ENCODE measurements around the gene PTGDR. TPM values are rescaled to one million over a fixed set of nuclear protein-coding genes. Genes with fewer than 3 reads are reported as not detected.

The PTGDR gene
- total and polyA plus RNA-seq, 11 donors = 0.33 to 2.5 (median 0.88) TPM

DNA sequence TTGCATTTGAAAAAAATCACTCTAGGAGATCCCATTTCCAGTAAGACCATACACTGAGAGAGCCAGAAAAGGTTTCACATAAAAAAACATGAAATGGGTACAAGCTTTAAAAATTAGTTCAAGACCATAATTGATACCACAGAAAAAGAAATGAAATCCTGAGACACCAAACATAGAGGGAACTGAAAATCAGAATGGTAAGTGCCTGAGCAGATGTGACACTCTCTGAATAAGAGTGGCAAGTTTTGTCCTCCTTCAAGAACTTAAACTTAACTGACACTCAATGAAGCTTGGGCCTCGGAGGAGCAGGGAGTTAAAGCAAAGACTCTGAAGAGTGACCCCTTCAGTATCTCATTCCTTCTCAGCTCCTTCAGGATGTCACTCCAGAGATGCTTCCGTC, 23.2 kb upstream of the PTGDR start:
- no peak for ATAC-seq
- H3K36me3 ChIP-seq = no peaks in the 10 kb centered on the region
- no peak overlapping the region for H3K4me3 ChIP-seq
- intact Hi-C loops (cut with DNase I) = no loop called here
- 69 to 77% (median 71%) methylated on average over 2 of the region's 2 CpGs for WGBS, 4 donors
- no peak for DNase-seq
- no peaks in the 10 kb centered on the region for H3K9me3 ChIP-seq
- no peaks in the 10 kb centered on the region for H3K4me1 ChIP-seq
- TF ChIP-seq, protein P1, sequence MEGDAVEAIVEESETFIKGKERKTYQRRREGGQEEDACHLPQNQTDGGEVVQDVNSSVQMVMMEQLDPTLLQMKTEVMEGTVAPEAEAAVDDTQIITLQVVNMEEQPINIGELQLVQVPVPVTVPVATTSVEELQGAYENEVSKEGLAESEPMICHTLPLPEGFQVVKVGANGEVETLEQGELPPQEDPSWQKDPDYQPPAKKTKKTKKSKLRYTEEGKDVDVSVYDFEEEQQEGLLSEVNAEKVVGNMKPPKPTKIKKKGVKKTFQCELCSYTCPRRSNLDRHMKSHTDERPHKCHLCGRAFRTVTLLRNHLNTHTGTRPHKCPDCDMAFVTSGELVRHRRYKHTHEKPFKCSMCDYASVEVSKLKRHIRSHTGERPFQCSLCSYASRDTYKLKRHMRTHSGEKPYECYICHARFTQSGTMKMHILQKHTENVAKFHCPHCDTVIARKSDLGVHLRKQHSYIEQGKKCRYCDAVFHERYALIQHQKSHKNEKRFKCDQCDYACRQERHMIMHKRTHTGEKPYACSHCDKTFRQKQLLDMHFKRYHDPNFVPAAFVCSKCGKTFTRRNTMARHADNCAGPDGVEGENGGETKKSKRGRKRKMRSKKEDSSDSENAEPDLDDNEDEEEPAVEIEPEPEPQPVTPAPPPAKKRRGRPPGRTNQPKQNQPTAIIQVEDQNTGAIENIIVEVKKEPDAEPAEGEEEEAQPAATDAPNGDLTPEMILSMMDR (IDR thresholded peaks at IDR 0.05) = no peak
- no peak for TF ChIP-seq POLR2A (IDR thresholded peaks at IDR 0.05)
- no peak overlapping the region for H3K27ac ChIP-seq
- peaks cover 0 to 3% (median 0%) of the 10 kb centered on the region in 9 donors for H3K27me3 ChIP-seq

DNA sequence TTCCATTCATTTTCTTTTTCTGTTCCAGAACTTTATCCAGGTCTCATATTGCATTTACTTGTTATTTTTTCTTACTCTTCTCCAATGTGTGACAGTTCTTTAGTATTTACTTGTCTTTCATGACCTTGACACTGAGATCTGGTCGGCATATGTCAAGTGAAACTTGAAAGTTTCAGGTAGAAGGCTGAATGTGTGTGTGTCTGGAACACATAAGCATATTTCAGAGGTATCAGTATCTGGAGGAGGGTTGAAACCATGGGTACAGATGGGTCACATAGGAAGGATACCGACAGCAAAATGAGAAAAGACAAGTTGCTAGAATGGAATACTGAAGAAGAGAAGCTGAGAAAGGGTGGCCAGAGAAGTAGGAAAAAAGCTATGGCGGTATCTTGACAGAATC, 22.5 kb upstream of the PTGDR start:
- Histone ChIP-seq H3K4me3 (no peak overlapping the region), H3K9me3 (no peaks in the 10 kb centered on the region), H3K36me3 (no peaks in the 10 kb centered on the region), H3K4me1 (no peaks in the 10 kb centered on the region), H3K27ac (no peak overlapping the region), H3K27me3 (peaks cover 0 to 3% (median 0%) of the 10 kb centered on the region in 9 donors)
- no peak for ATAC-seq
- no peak for DNase-seq
- intact Hi-C loops (cut with DNase I) = no loop called here
- TF ChIP-seq, protein P1 (IDR thresholded peaks at IDR 0.05) = no peak
- no peak for TF ChIP-seq POLR2A (IDR thresholded peaks at IDR 0.05)
- 90 to 94% (median 92%) methylated on average over 3 of the region's 3 CpGs for WGBS, 4 donors

DNA sequence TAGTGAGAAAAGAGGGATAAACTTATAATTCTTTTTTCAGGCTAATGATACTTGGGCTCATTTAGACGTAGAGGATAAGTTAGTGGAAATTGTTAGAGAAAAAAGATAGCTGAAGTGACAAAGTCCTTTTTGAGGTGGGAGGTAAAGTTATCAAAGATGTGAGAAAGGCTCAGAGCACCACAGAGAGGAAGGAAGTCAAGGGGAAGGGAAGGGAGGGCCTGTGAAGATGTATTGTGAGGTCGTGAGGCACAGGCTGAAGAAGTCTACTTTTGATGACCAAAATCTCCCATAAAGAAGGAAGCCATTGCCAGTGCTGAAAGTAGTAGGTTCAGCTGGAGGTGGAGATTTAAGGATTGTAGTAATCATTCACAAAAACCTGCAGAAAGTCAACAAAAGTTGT, 19.4 kb upstream of the PTGDR start:
- no peaks in the 10 kb centered on the region for H3K9me3 ChIP-seq
- intact Hi-C loops (cut with DNase I) = no loop called here
- no peaks in the 10 kb centered on the region for H3K36me3 ChIP-seq
- ATAC-seq (no peak), DNase-seq (no peak)
- peak overlapping the region in 1 of 12 donors; percentile 49 for H3K27ac ChIP-seq
- no peaks in the 10 kb centered on the region for H3K27me3 ChIP-seq
- no peaks in the 10 kb centered on the region for H3K4me1 ChIP-seq
- TF ChIP-seq, protein P1 (IDR thresholded peaks at IDR 0.05) = no peak
- no peak for TF ChIP-seq POLR2A (IDR thresholded peaks at IDR 0.05)
- WGBS, 4 donors = 50 to 68% (median 57%) methylated on average over 2 of the region's 2 CpGs
- H3K4me3 ChIP-seq = no peak overlapping the region

DNA sequence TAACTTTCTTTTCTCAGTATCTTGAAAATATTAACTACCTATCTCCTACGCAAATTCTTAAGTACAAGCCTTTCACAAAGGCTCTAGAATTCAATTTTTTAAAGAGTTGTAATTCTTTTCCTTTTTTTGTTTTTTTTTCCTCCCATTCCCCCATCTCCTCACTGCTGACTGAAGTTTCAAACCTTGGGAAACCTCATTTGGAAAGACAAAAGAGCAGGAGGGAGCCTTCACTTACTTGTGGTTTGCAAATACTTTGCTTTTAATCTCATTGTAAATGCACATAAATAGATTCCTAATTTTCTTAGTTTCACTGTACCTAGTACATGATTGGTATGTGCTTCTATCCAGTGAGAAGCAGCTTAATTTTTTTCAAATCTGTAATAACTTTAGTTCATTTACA, 15.8 kb upstream of the PTGDR start:
- intact Hi-C loops (cut with DNase I) = no loop called here
- 75 to 81% (median 79%) methylated on average over 1 of the region's 1 CpG for WGBS, 4 donors
- Histone ChIP-seq H3K27me3 (no peaks in the 10 kb centered on the region), H3K36me3 (no peaks in the 10 kb centered on the region), H3K9me3 (no peaks in the 10 kb centered on the region), H3K27ac (no peak overlapping the region), H3K4me3 (no peak overlapping the region), H3K4me1 (no peaks in the 10 kb centered on the region)
- no peak for ATAC-seq
- TF ChIP-seq POLR2A (IDR thresholded peaks at IDR 0.05) = no peak
- TF ChIP-seq, protein P1 (IDR thresholded peaks at IDR 0.05) = no peak
- no peak for DNase-seq

Data from heart left ventricle (tissue), 16 donors.